HepG2 (cell line): ENCODE data around the gene CIDEA. TPM values are rescaled to one million over a fixed set of nuclear protein-coding genes. Genes with fewer than 3 reads are reported as not detected.
A peak's percentile ranks its signal among the peaks of the same experiment; 100 is the strongest.

Experiments
- CTCF ChIP-seq: sonication (generic); formaldehyde crosslinking; IDR thresholded peaks from 2 replicates; pipeline ENCODE4 v1.5.0; 2020; ENCODE audit warnings: mild to moderate bottlenecking, missing genetic modification reagents, moderate library complexity
- IKZF5 ChIP-seq: IDR thresholded peaks from 2 replicates; pipeline ENCODE4 v1.6.1; 2018; ENCODE audit warnings: missing genetic modification reagents, mild to moderate bottlenecking, missing compliant biosample characterization
- KDM4B ChIP-seq: sonication (generic); formaldehyde crosslinking; IDR thresholded peaks from 2 replicates; pipeline ENCODE4 v1.4.0; 2020; ENCODE audit warnings: missing genetic modification reagents
- MAZ ChIP-seq, 2 experiments: sonication (generic) in 1 of 2; formaldehyde crosslinking in 1 of 2; IDR thresholded peaks; 2 replicates each; pipeline versions ENCODE4 v1.5.0 to v1.6.1; 2012 to 2020; ENCODE audit warnings: low read depth in 2 of 2, mild to moderate bottlenecking in 2 of 2, borderline replicate concordance in 1 of 2, improper control_type of control experiment in 1 of 2, low read length in 1 of 2, missing genetic modification reagents in 1 of 2, moderate library complexity in 1 of 2
- PHF8 ChIP-seq: sonication (generic); formaldehyde crosslinking; IDR thresholded peaks from 2 replicates; pipeline ENCODE4 v1.5.0; 2020; ENCODE audit warnings: missing genetic modification reagents
- PRDM15 ChIP-seq: sonication (generic); formaldehyde crosslinking; IDR thresholded peaks from 2 replicates; pipeline ENCODE4 v1.4.0; 2020; ENCODE audit warnings: missing genetic modification reagents
- STAT6 ChIP-seq: sonication (generic); formaldehyde crosslinking; IDR thresholded peaks from 2 replicates; pipeline ENCODE4 v1.4.0; 2020; ENCODE audit warnings: missing genetic modification reagents, mild to moderate bottlenecking, borderline replicate concordance
- TP53 ChIP-seq: sonication (generic); formaldehyde crosslinking; conservative IDR thresholded peaks from 2 replicates; pipeline ENCODE4 v1.4.0; 2020; ENCODE audit warnings: missing genetic modification reagents
- ZNF3 ChIP-seq: IDR thresholded peaks from 2 replicates; pipeline ENCODE4 v1.7.0; 2017; ENCODE audit warnings: inconsistent platforms
- ZNF317 ChIP-seq: sonication (generic); formaldehyde crosslinking; IDR thresholded peaks from 2 replicates; pipeline ENCODE4 v1.5.0; 2020; ENCODE audit warnings: mild to moderate bottlenecking, missing genetic modification reagents
- ZNF362 ChIP-seq: sonication (generic); formaldehyde crosslinking; IDR thresholded peaks from 2 replicates; pipeline ENCODE4 v1.4.0; 2020; ENCODE audit warnings: missing genetic modification reagents, mild to moderate bottlenecking, borderline replicate concordance
- ZNF577 ChIP-seq: sonication (generic); formaldehyde crosslinking; IDR thresholded peaks from 2 replicates; pipeline ENCODE4 v1.4.0; 2020; ENCODE audit warnings: mild to moderate bottlenecking, low read depth, missing genetic modification reagents, borderline replicate concordance
- ZNF740 ChIP-seq: sonication (generic); formaldehyde crosslinking; IDR thresholded peaks from 2 replicates; pipeline ENCODE4 v1.4.0; 2020; ENCODE audit warnings: missing genetic modification reagents
- polyA plus RNA-seq, 8 experiments: library from polyadenylated mRNA; depleted of rRNA in 3 of 8; stranded (reverse) in 7 of 8; unstranded in 1 of 8; fragments of >200 nt; fragmentation: Illumina TruSeq in 4 of 8; extraction: Trizol in 4 of 8; gene quantifications; 2 replicates each; pipeline versions ENCODE4 v1.2.1 to v1.2.3, GENCODE V29; 2011 to 2016; ENCODE audit warnings: low read depth in 4 of 8, missing spikeins in 1 of 8, mixed read lengths in 1 of 8; ENCODE audit not compliant: insufficient read depth in 1 of 8
- total RNA-seq, 5 experiments: library from RNA; depleted of rRNA; stranded (reverse); fragments of >200 nt; fragmentation: Illumina TruSeq; extraction: Trizol; gene quantifications; 2 replicates each; pipeline ENCODE4 v1.2.3, GENCODE V29; 2016; ENCODE audit warnings: low read depth in 1 of 5

Gene CIDEA
- total and polyA plus RNA-seq, 2 of the 13 experiments (the other 11 are each of a cell fraction or from before 2014, with no cell fraction given), result not detected

- TF ChIP-seq PRDM15, result no peak
- peak; percentile 70 for TF ChIP-seq MAZ (IDR thresholded peaks at IDR 0.05; ENCODE audit: borderline replicate concordance, low read depth, low read length)
- TF ChIP-seq MAZ (CRISPR knock-in tag; IDR thresholded peaks at IDR 0.05; ENCODE audit: low read depth), result 0 out of 2 replicates have a peak, but pooled peaks have one; percentile 56
- no peak for TF ChIP-seq ZNF3 (CRISPR knock-in tag)
- TF ChIP-seq ZNF740 (CRISPR knock-in tag), result peak; percentile 93
- TF ChIP-seq ZNF362 (CRISPR knock-in tag), result no peak
- peak; percentile 51 for TF ChIP-seq PHF8 (CRISPR knock-in tag)
- TF ChIP-seq ZNF577, result no peak
- TF ChIP-seq ZNF317, result no peak
- peak; percentile 65; the same call in 1 of the 2 replicates for TF ChIP-seq IKZF5 (CRISPR knock-in tag)
- 0 out of 2 replicates have a peak, but pooled peaks have one; percentile 30 for TF ChIP-seq KDM4B (CRISPR knock-in tag)
- TF ChIP-seq TP53, result peak; percentile 67; the same call in 1 of the 2 replicates
- TF ChIP-seq STAT6 (CRISPR knock-in tag), result no peak
- peak; percentile 82 for TF ChIP-seq CTCF (CRISPR knock-in tag)
These were observed 17.4 kb downstream of the CIDEA start (continued) for GRCh38 chr18:12271376-12272235.
